Endometrial microvascular endothelial cells (primary cell): ENCODE data around the gene TMEM140. TPM values are rescaled to one million over a fixed set of nuclear protein-coding genes. Genes with fewer than 3 reads are reported as not detected.
"Not testable (repeated sequence)": the region's sequence is repeated elsewhere in the genome, so short reads cannot be mapped to it uniquely, and the experiment has no call there.

ENCODE experiments used
- in situ Hi-C: cut with HindIII; loops from 2 replicates; pipeline ENCODE4 v1.10.0; 2017; ENCODE audit warnings: low sequenced_read_pairs, low pct_unique_long_range_greater_than_20kb; ENCODE audit errors: inconsistent ontology term
- total RNA-seq: library from RNA; depleted of rRNA; stranded (reverse); fragments of >200 nt; gene quantifications from one replicate; pipeline ENCODE4 v1.2.3, GENCODE V29; 2015; ENCODE audit errors: inconsistent ontology term

Gene TMEM140
- total RNA-seq, result 14.8 TPM

GRCh38 chr7:135147899-135148721 lies at the start of gene TMEM140:
Gene TMEM140, plus strand, starts transcription at chr7:135148072. Its CDS starts 16,370 bp downstream, at chr7:135164442.
- in situ Hi-C loops, result no loop called here

GRCh38 chr7:135098391-135098790 lies 49.5 kb upstream of the TMEM140 start:
- in situ Hi-C loops, result no loop called here

- in situ Hi-C loops, result no loop called here
These were observed 47.0 kb upstream of the TMEM140 start for GRCh38 chr7:135100856-135101255.

- in situ Hi-C loops, result no loop called here
These were observed 45.5 kb upstream of the TMEM140 start for GRCh38 chr7:135102372-135102771.

- in situ Hi-C loops, result no loop called here
These were observed 38.3 kb upstream of the TMEM140 start for GRCh38 chr7:135109562-135109961.

GRCh38 chr7:135109976-135110375 lies 37.9 kb upstream of the TMEM140 start:
- in situ Hi-C loops, result no loop called here

- in situ Hi-C loops, result no loop called here
These were observed 36.5 kb upstream of the TMEM140 start for GRCh38 chr7:135111379-135111778.

GRCh38 chr7:135114622-135115021 lies 33.2 kb upstream of the TMEM140 start:
- in situ Hi-C loops, result no loop called here

GRCh38 chr7:135117096-135117495 lies 30.8 kb upstream of the TMEM140 start:
- in situ Hi-C loops, result no loop called here

- in situ Hi-C loops, result no loop called here
These were observed 26.0 kb upstream of the TMEM140 start for GRCh38 chr7:135121868-135122267.

GRCh38 chr7:135124631-135125030 lies 23.2 kb upstream of the TMEM140 start:
- in situ Hi-C loops, result not testable (repeated sequence)

- in situ Hi-C loops, result no loop called here
These were observed 18.9 kb upstream of the TMEM140 start for GRCh38 chr7:135128931-135129330.

GRCh38 chr7:135129579-135129978 lies 18.3 kb upstream of the TMEM140 start:
- in situ Hi-C loops, result no loop called here

- in situ Hi-C loops, result no loop called here
These were observed 3.8 kb upstream of the TMEM140 start for GRCh38 chr7:135143885-135144668.

- in situ Hi-C loops, result no loop called here
These were observed 452 bp upstream of the TMEM140 start for GRCh38 chr7:135147341-135147898.

GRCh38 chr7:135150072-135150782 lies 2.4 kb downstream of the TMEM140 start:
- in situ Hi-C loops, result loop anchor here (25.0 kb wide), 1 partner anchor 163 kb away; the partner anchor contains the start of gene AGBL3

GRCh38 chr7:135151132-135151531 lies 3.3 kb downstream of the TMEM140 start:
- in situ Hi-C loops, result loop anchor here (25.0 kb wide), 1 partner anchor 164 kb away; the partner anchor contains the start of gene AGBL3

- in situ Hi-C loops, result loop anchor here (25.0 kb wide), 1 partner anchor 164 kb away; the partner anchor contains the start of gene AGBL3
These were observed 3.7 kb downstream of the TMEM140 start for GRCh38 chr7:135151533-135151932.

- in situ Hi-C loops, result loop anchor here (25.0 kb wide), 1 partner anchor 165 kb away; the partner anchor contains the start of gene AGBL3
These were observed 4.6 kb downstream of the TMEM140 start for GRCh38 chr7:135152442-135152841.
